K562 (cell line): Measurements from ENCODE around the gene IL18RAP. TPM values are rescaled to one million over a fixed set of nuclear protein-coding genes. Genes with fewer than 3 reads are reported as not detected.

Source experiments
- ATAC-seq: fragments of 200-7000 bp; cut with Tn5 transposase; 3 replicates; pipeline ENCODE4 v1.9.1; 2020; ENCODE audit warnings: moderate library complexity
- BruUV-seq: library from RNA; stranded (reverse); fragments of 400-500 nt; replicated peaks from 2 replicates; lab custom pipeline; 2021; lab: Mats Ljungman, UMichigan
- CTCF ChIA-PET: fragments of 300-600 bp; formaldehyde crosslinking; extraction: SDS; loops from one replicate; lab custom pipeline; 2021; ENCODE audit warnings: low intra/inter-chr PET ratio; lab: Yijun Ruan, JAX
- POLR2A ChIA-PET: fragments of 300-600, 350-650 bp; sonication (Branson Sonifier 250); formaldehyde crosslinking; extraction: SDS; loops from one replicate; lab custom pipeline; 2021; ENCODE audit warnings: antibody characterized with exemption, inconsistent platforms; lab: Yijun Ruan, JAX
- DNase-seq, 4 experiments: peaks; one replicate each; pipeline versions ENCODE4 v3.0.0 to v3.0.0-alpha.2; 2011 to 2018; ENCODE audit warnings: low spot score in 3 of 4, mixed read lengths in 3 of 4; ENCODE audit errors: extremely low read depth in 1 of 4
- FAIRE-seq: peaks from 2 replicates; lab custom pipeline; 2011; peaks lifted over from hg19 to GRCh38; lab: Jason Lieb, UNC
- H2AFZ ChIP-seq: 2 replicates; pipeline ENCODE4 v1.6.0; 2011; ENCODE audit warnings: low read depth, low read length, control low read depth, inconsistent platforms
- H3K27ac ChIP-seq: fragments of 200-600 bp; 3 replicates; pipeline ENCODE4 v1.8.0; 2011; ENCODE audit warnings: low read depth, mild to moderate bottlenecking, control low read depth, inconsistent platforms, low read length, moderate library complexity, mixed read lengths; ENCODE audit errors: extremely low read depth
- H3K27me3 ChIP-seq, 2 experiments: fragments of 300-600 bp in 1 of 2; 2 replicates in 1 of 2; 3 replicates in 1 of 2; pipeline versions ENCODE4 v1.6.0 to v1.8.0; 2011; ENCODE audit warnings: inconsistent platforms in 2 of 2, low read length in 2 of 2, mild to moderate bottlenecking in 1 of 2, mixed read lengths in 1 of 2, moderate library complexity in 1 of 2; ENCODE audit not compliant: control insufficient read depth in 2 of 2, insufficient read depth in 2 of 2
- H3K36me3 ChIP-seq: fragments of 300-600 bp; 3 replicates; pipeline ENCODE4 v1.8.0; 2011; ENCODE audit warnings: mild to moderate bottlenecking, low read length, inconsistent platforms; ENCODE audit not compliant: control insufficient read depth, insufficient read depth
- H3K4me1 ChIP-seq, 2 experiments: fragments of 200-600 bp in 1 of 2; replicated peaks in 1 of 2; 2 replicates in 1 of 2; 3 replicates in 1 of 2; pipeline versions ENCODE4 v1.5.1 to v1.8.0; 2011; ENCODE audit warnings: inconsistent platforms in 2 of 2, low read length in 2 of 2, mild to moderate bottlenecking in 1 of 2, mixed read lengths in 1 of 2, moderate library complexity in 1 of 2; ENCODE audit not compliant: control insufficient read depth in 2 of 2, insufficient read depth in 2 of 2
- H3K4me2 ChIP-seq: 2 replicates; pipeline ENCODE4 v1.6.1; 2011; ENCODE audit warnings: low read length, control low read depth, inconsistent platforms, mixed read lengths; ENCODE audit not compliant: insufficient read depth
- H3K4me3 ChIP-seq: fragments of 200-600 bp; sonication (generic), shearing (Covaris generic); 2 replicates; pipeline ENCODE4 v1.5.1; 2016; ENCODE audit warnings: control low read depth, inconsistent platforms
- H3K79me2 ChIP-seq: fragments of 200-600 bp; 3 replicates; pipeline ENCODE4 v1.8.0; 2011; ENCODE audit warnings: low read length, inconsistent platforms; ENCODE audit not compliant: control insufficient read depth, insufficient read depth
- H3K9ac ChIP-seq, 2 experiments: 2 replicates each; pipeline versions ENCODE4 v1.6.0 to v1.6.1; 2011; ENCODE audit warnings: low read depth in 2 of 2, low read length in 2 of 2, control low read depth in 1 of 2, inconsistent platforms in 1 of 2, mild to moderate bottlenecking in 1 of 2, mixed read lengths in 1 of 2; ENCODE audit not compliant: insufficient read depth in 1 of 2
- H3K9me1 ChIP-seq: one replicate; pipeline ENCODE4 v1.6.0; 2011; ENCODE audit warnings: inconsistent platforms, mild to moderate bottlenecking, low read length, moderate library complexity; ENCODE audit not compliant: control insufficient read depth, insufficient read depth
- H3K9me3 ChIP-seq: replicated peaks from 2 replicates; pipeline ENCODE4 v1.5.1; 2011; ENCODE audit warnings: low read depth, low read length, inconsistent platforms; ENCODE audit not compliant: control insufficient read depth, insufficient read depth
- H4K20me1 ChIP-seq: replicated peaks from 2 replicates; pipeline ENCODE4 v1.6.1; 2011; ENCODE audit warnings: low read length, inconsistent platforms, mixed read lengths; ENCODE audit not compliant: control insufficient read depth, insufficient read depth
- BDP1 ChIP-seq: IDR thresholded peaks from 3 replicates; pipeline ENCODE4 v1.6.1; 2011; ENCODE audit not compliant: insufficient read length, insufficient read depth
- GABPA ChIP-seq: fragments of 200-800 bp; sonication (Bioruptor generic); conservative IDR thresholded peaks from 2 replicates; pipeline ENCODE4 v1.6.1; 2016; ENCODE audit warnings: low read depth, missing genetic modification characterization, missing compliant biosample characterization
- KDM1A ChIP-seq, 2 experiments: fragments of 450-650 bp; IDR thresholded peaks; 2 replicates each; pipeline ENCODE4 v1.6.1; 2016; ENCODE audit warnings: mild to moderate bottlenecking in 2 of 2
- KDM5B ChIP-seq: fragments of 200-600 bp; sonication (generic); IDR thresholded peaks from 2 replicates; pipeline ENCODE4 v1.6.1; 2012; ENCODE audit warnings: low read depth, mild to moderate bottlenecking, moderate library complexity, low read length, control low read depth, inconsistent platforms; ENCODE audit not compliant: insufficient replicate concordance
- MTA1 ChIP-seq: fragments of 450-650 bp; IDR thresholded peaks from 2 replicates; pipeline ENCODE4 v1.6.1; 2017; ENCODE audit warnings: borderline replicate concordance
- POLR2G ChIP-seq: fragments of 200-400 bp; formaldehyde crosslinking; IDR thresholded peaks from 2 replicates; pipeline ENCODE4 v1.6.1; 2017; ENCODE audit warnings: low read depth, mild to moderate bottlenecking, antibody characterized with exemption, low read length, moderate library complexity
- RCOR1 ChIP-seq, 2 experiments: IDR thresholded peaks; 2 replicates each; pipeline ENCODE4 v1.6.1; 2012; ENCODE audit warnings: low read depth in 2 of 2, low read length in 2 of 2, borderline replicate concordance in 1 of 2, improper control_type of control experiment in 1 of 2
- RFX5 ChIP-seq: IDR thresholded peaks from 2 replicates; pipeline ENCODE4 v1.6.1; 2011; ENCODE audit warnings: low read depth, mild to moderate bottlenecking, improper control_type of control experiment, low read length
- SMAD1 ChIP-seq: fragments of 150-350 bp; IDR thresholded peaks from 2 replicates; pipeline ENCODE4 v1.6.1; 2014; ENCODE audit warnings: low read length, low read depth; ENCODE audit not compliant: partially characterized antibody
- SMARCA4 ChIP-seq: fragments of 450-650 bp; IDR thresholded peaks from 2 replicates; pipeline ENCODE4 v1.6.1; 2016
- SPI1 ChIP-seq: IDR thresholded peaks from 2 replicates; pipeline ENCODE4 v1.6.1; 2011; ENCODE audit warnings: low read depth, low read length, control low read depth, borderline replicate concordance
- SREBF2 ChIP-seq: sonication (generic); formaldehyde crosslinking; IDR thresholded peaks from 2 replicates; pipeline ENCODE4 v1.4.0; 2020; ENCODE audit warnings: mild to moderate bottlenecking, missing genetic modification reagents
- ZNF282 ChIP-seq: sonication (generic); formaldehyde crosslinking; IDR thresholded peaks from 2 replicates; pipeline ENCODE4 v1.8.1; 2023; ENCODE audit warnings: missing genetic modification reagents
- ZNF324 ChIP-seq: fragments of 250-450 bp; sonication (Bioruptor Pico); IDR thresholded peaks from 2 replicates; pipeline ENCODE4 v1.4.0; 2020; ENCODE audit warnings: mild to moderate bottlenecking
- ZNF507 ChIP-seq: conservative IDR thresholded peaks from 2 replicates; pipeline ENCODE4 v1.6.1; 2017; ENCODE audit warnings: missing genetic modification characterization, missing compliant biosample characterization
- WGBS: fragments of 100-300 bp; shearing (Covaris generic); methylation state at CpG from one replicate; pipeline ENCODE4 v1.1.6; 2016; ENCODE audit warnings: low coverage, mixed read lengths; ENCODE audit not compliant: insufficient coverage; ENCODE audit errors: missing lambda C conversion rate; 5-methylcytosine and 5-hydroxymethylcytosine counted together
- in situ Hi-C: fragments of 300-500 bp; cut with MboI; formaldehyde crosslinking; loops from 4 replicates; pipeline ENCODE4 v1.15.0; 2018; ENCODE audit warnings: inconsistent platforms, mixed read lengths
- intact Hi-C: fragments of 100-400 bp; cut with micrococcal nuclease; formaldehyde crosslinking; loops from 2 replicates; pipeline ENCODE4 v1.14.2; 2022
- polyA plus RNA-seq, 8 experiments: library from polyadenylated mRNA; depleted of rRNA in 4 of 8; stranded (reverse) in 5 of 8; unstranded in 3 of 8; fragments of >200 nt; fragmentation: Nextera tagmentation in 2 of 8; fragmentation: Illumina TruSeq in 1 of 8; extraction: Ambion mirVana in 2 of 8; extraction: Trizol in 1 of 8; gene quantifications; 2 replicates each; pipeline versions ENCODE4 v1.2.1 to v1.2.3, GENCODE V29; 2011 to 2014; ENCODE audit warnings: inconsistent platforms in 1 of 8, missing spikeins in 1 of 8
- total RNA-seq, 7 experiments: library from RNA; depleted of rRNA in 6 of 7; stranded (reverse); fragments of >200 nt in 6 of 7; fragmentation: Illumina TruSeq in 2 of 7; extraction: Trizol in 2 of 7; gene quantifications; 2 replicates each; pipeline versions ENCODE4 v1.2.1 to v1.2.3, GENCODE V29; 2011 to 2021; ENCODE audit warnings: low replicate concordance in 1 of 7
- TF ChIP-seq, protein P1 (sequence below): fragments of 250-450 bp; sonication (Bioruptor Pico); IDR thresholded peaks from 2 replicates; pipeline ENCODE4 v1.5.0; 2022; ENCODE audit warnings: mild to moderate bottlenecking
- TF ChIP-seq, protein P2 (sequence below): fragments of 250-450 bp; sonication (Bioruptor Pico); IDR thresholded peaks from 2 replicates; pipeline ENCODE4 v1.8.0; 2022; ENCODE audit warnings: moderate library complexity, mild to moderate bottlenecking, inconsistent platforms
- TF ChIP-seq, protein P3 (sequence below): fragments of 200-800 bp; sonication (Bioruptor generic); IDR thresholded peaks from 2 replicates; pipeline ENCODE4 v1.6.1; 2017; ENCODE audit warnings: missing genetic modification characterization, missing compliant biosample characterization

Gene IL18RAP
- total and polyA plus RNA-seq, 9 of the 15 experiments (the other 6 are each of a cell fraction or from before 2014, with no cell fraction given): 1.1 to 20.5 (median 5.8) TPM

DNA sequence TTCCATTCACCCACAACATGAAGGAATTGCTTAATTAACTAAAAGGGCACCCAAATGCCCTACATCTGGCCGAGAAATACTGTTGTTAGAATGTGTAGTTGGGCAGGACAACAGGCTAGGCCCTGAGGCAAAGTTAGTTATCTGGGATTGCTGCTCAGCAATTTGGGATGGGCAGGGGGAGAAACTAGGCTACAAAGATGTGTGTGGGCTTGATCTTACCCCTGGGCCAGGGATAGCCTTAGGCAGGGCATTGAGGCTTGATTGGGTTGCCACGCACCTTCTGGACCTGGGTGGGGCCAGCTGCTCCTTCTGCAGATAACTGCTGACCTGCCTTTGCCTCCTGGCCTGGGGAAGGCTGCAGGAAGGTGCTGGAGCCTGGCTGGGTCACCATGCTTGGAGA is 9.4 kb downstream of the IL18RAP start (continued):
- no peak for TF ChIP-seq SREBF2 (CRISPR knock-in tag)

DNA sequence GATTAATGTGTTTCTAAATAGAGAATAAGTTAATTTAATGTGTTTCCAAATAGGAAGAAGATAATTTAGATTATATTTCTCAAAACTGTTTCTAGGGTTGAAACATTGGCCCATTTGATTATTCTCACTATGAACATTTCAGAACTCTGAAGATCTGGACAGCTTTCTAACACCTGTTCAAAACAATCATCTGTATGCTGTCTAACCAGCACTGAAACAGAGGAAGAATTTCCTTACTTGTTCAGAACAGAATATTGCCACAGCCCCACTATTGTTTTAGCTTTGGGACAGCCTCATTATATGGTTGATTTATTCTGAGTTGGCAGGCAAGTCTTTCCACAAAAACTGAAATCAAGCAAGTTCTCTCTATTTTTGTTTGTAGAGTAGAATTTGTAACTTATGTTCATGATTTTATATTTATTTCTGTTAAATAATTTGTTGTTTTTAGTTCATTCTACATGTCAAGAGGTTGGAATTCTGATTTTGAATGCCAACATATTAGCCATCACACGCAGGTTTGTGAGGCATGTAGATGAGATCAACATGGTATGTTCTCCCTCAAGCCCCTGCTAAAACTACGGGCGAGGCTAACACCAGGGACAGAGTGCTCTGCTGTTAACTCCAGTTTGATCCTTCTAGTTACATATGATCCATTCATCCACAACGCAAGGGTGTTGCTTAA is 11.2 kb downstream of the IL18RAP start:
- FAIRE-seq: no peak
- intact Hi-C loops: no loop called here
- Histone ChIP-seq H3K4me1 (peaks cover 10 to 16% of the 10 kb centered on the region in 2 experiments; a peak in 4 of 5 replicates), H4K20me1 (no peaks in the 10 kb centered on the region), H3K79me2 (no peaks in the 10 kb centered on the region), H3K36me3 (no peaks in the 10 kb centered on the region), H3K9ac (no peak overlapping the region), H3K9me3 (no peaks in the 10 kb centered on the region), H2AFZ (no peak overlapping the region), H3K4me3 (no peak overlapping the region), H3K27ac (no peak overlapping the region), H3K4me2 (no peak overlapping the region), H3K9me1 (no peaks in the 10 kb centered on the region), H3K27me3 (no peaks in the 10 kb centered on the region)
- 63% methylated on average over 4 of the region's 4 CpGs for WGBS
- ChIA-PET POLR2A (interaction anchor here (1.4 kb wide), 1 partner anchor 9 kb away, joined by 4 read pairs; no protein-coding TSS in a partner anchor), CTCF (no interaction called here)
- no peak for ATAC-seq
- no peak for DNase-seq
- no TSS peak for BruUV-seq
- in situ Hi-C loops: no loop called here
- TF ChIP-seq POLR2G (no peak), GABPA (tag) (no peak), SPI1 (no peak), SMARCA4 (no peak), KDM5B (no peak), MTA1 (no peak), BDP1 (no peak), ZNF507 (tag) (no peak), ZNF282 (CRISPR knock-in tag) (no peak), ZNF324 (CRISPR knock-in tag) (no peak), KDM1A (IDR thresholded peaks at IDR 0.05) (no peak), SMAD1 (no peak), RCOR1 (IDR thresholded peaks at IDR 0.05; ENCODE audit: borderline replicate concordance in 1 of 2, low read depth in 2 of 2, low read length in 2 of 2) (no peak), RFX5 (no peak)
- TF ChIP-seq, protein P1, sequence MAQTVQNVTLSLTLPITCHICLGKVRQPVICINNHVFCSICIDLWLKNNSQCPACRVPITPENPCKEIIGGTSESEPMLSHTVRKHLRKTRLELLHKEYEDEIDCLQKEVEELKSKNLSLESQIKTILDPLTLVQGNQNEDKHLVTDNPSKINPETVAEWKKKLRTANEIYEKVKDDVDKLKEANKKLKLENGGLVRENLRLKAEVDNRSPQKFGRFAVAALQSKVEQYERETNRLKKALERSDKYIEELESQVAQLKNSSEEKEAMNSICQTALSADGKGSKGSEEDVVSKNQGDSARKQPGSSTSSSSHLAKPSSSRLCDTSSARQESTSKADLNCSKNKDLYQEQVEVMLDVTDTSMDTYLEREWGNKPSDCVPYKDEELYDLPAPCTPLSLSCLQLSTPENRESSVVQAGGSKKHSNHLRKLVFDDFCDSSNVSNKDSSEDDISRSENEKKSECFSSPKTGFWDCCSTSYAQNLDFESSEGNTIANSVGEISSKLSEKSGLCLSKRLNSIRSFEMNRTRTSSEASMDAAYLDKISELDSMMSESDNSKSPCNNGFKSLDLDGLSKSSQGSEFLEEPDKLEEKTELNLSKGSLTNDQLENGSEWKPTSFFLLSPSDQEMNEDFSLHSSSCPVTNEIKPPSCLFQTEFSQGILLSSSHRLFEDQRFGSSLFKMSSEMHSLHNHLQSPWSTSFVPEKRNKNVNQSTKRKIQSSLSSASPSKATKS (CRISPR knock-in tag): no peak
- TF ChIP-seq, protein P2, sequence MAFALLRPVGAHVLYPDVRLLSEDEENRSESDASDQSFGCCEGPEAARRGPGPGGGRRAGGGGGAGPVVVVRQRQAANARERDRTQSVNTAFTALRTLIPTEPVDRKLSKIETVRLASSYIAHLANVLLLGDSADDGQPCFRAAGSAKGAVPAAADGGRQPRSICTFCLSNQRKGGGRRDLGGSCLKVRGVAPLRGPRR (CRISPR knock-in tag): no peak
- TF ChIP-seq, protein P3, sequence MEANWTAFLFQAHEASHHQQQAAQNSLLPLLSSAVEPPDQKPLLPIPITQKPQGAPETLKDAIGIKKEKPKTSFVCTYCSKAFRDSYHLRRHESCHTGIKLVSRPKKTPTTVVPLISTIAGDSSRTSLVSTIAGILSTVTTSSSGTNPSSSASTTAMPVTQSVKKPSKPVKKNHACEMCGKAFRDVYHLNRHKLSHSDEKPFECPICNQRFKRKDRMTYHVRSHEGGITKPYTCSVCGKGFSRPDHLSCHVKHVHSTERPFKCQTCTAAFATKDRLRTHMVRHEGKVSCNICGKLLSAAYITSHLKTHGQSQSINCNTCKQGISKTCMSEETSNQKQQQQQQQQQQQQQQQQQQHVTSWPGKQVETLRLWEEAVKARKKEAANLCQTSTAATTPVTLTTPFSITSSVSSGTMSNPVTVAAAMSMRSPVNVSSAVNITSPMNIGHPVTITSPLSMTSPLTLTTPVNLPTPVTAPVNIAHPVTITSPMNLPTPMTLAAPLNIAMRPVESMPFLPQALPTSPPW (CRISPR knock-in tag): no peak
